ENCODE data around the gene PCGF1. TPM values are rescaled to one million over a fixed set of nuclear protein-coding genes. Genes with fewer than 3 reads are reported as not detected.
A peak's percentile ranks its signal among the peaks of the same experiment; 100 is the strongest.

PCGF1 gene
- total and polyA plus RNA-seq, 2 of the 13 experiments (the other 11 are each of a cell fraction or from before 2014, with no cell fraction given) = 20.4 to 22.6 TPM

GRCh38 chr2:74499267-74499939 is 8.1 kb downstream of the PCGF1 start, which contains the start of gene LBX2 (continued):
- TF ChIP-seq ZNF512B (CRISPR knock-in tag; IDR thresholded peaks at IDR 0.05; ENCODE audit: borderline replicate concordance) = peak; percentile 75; the same call in 1 of the 2 replicates
- TF ChIP-seq JARID2 (CRISPR knock-in tag; IDR thresholded peaks at IDR 0.05; ENCODE audit: insufficient replicate concordance) = no peak
- no peak for TF ChIP-seq LBX2 (CRISPR knock-in tag; IDR thresholded peaks at IDR 0.05; ENCODE audit: borderline replicate concordance)
- TF ChIP-seq PRPF4 (IDR thresholded peaks at IDR 0.05; ENCODE audit: low read depth, low read length, poor library complexity, severe bottlenecking) = no peak
- TF ChIP-seq ZSCAN21 (CRISPR knock-in tag; IDR thresholded peaks at IDR 0.05; ENCODE audit: borderline replicate concordance) = 0 out of 2 replicates have a peak, but pooled peaks have one; percentile 15
- TF ChIP-seq ZNF20 (CRISPR knock-in tag; IDR thresholded peaks at IDR 0.05) = no peak
- TF ChIP-seq ZNF274 (CRISPR knock-in tag; IDR thresholded peaks at IDR 0.05) = no peak
- no peak for TF ChIP-seq ZNF10 (CRISPR knock-in tag; IDR thresholded peaks at IDR 0.05; ENCODE audit: borderline replicate concordance, low read depth)
- TF ChIP-seq ZNF557 (CRISPR knock-in tag; IDR thresholded peaks at IDR 0.05) = no peak
- TF ChIP-seq ZNF768 (CRISPR knock-in tag; IDR thresholded peaks at IDR 0.05) = no peak
- TF ChIP-seq ZNF30 (CRISPR knock-in tag; IDR thresholded peaks at IDR 0.05) = 0 out of 2 replicates have a peak, but pooled peaks have one; percentile 8
- TF ChIP-seq MYPOP (CRISPR knock-in tag; IDR thresholded peaks at IDR 0.05) = peak; percentile 30; the same call in 1 of the 2 replicates
- 0 out of 2 replicates have a peak, but pooled peaks have one; percentile 27 for TF ChIP-seq ZNF609 (CRISPR knock-in tag; IDR thresholded peaks at IDR 0.05; ENCODE audit: borderline replicate concordance)
- TF ChIP-seq SP4 (CRISPR knock-in tag; IDR thresholded peaks at IDR 0.05) = 0 out of 2 replicates have a peak, but pooled peaks have one; percentile 1
- no peak for TF ChIP-seq JUND (CRISPR knock-in tag; IDR thresholded peaks at IDR 0.05)
- 0 out of 2 replicates have a peak, but pooled peaks have one; percentile 50 for TF ChIP-seq ZNF782 (CRISPR knock-in tag; IDR thresholded peaks at IDR 0.05; ENCODE audit: borderline replicate concordance)
- no peak for TF ChIP-seq SETDB1 (CRISPR knock-in tag; IDR thresholded peaks at IDR 0.05; ENCODE audit: borderline replicate concordance)
- TF ChIP-seq RBAK (CRISPR knock-in tag; IDR thresholded peaks at IDR 0.05) = no peak
- peak; percentile 29 for TF ChIP-seq HNRNPK (IDR thresholded peaks at IDR 0.05; ENCODE audit: low read depth, low read length, poor library complexity, severe bottlenecking)
- TF ChIP-seq AKAP8 (CRISPR knock-in tag; IDR thresholded peaks at IDR 0.05) = peak; percentile 68; the same call in 1 of the 2 replicates
